ENCODE data around the gene TYMS.

The TYMS gene

DNA sequence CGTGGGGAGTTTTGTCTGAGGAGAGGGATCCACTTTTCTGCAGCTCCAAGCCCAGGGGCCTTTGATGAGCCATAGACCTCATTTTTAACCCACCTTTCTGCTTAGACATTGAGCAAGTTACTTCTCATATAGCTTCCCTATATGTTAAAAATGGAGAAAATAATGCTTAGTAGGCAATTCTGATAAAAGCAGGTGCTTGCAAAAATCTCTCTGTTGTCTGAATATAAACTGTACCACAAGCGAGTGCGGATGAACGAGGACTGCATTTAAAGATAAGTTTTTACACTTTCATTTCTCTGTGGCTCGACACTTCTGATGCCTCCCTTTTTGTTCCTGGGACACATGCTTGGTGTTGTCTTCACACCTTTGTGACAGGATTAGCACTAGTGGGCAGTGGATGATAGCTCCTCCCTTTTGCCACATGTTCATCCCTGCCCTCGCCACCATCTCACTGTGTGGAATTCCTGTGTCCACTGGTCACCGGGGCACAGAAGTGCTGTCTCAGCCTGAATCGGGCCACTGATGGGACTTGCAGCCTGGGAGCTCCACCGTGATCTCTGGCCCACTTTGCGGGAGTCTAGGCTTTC is 1.6 kb downstream of the TYMS start:
- Histone ChIP-seq H3K9me3 (ENCODE audit: control insufficient read depth in 5 of 5, low read length in 5 of 5) (no peaks in the 10 kb centered on the region), H3K36me3 (ENCODE audit: control insufficient read depth in 5 of 5, insufficient read depth in 5 of 5, low read length in 5 of 5) (no peaks in the 10 kb centered on the region), H3K4me1 (ENCODE audit: control insufficient read depth in 5 of 5, insufficient read depth in 5 of 5, low read length in 5 of 5) (peaks cover 0 to 21% (median 17%) of the 10 kb centered on the region in 5 donors), H3K4me3 (ENCODE audit: low read depth in 1 of 5, low read length in 5 of 5) (peak overlapping the region in 3 of 5 donors; percentile 79 to 89 (median 82)), H3K27ac (ENCODE audit: low read depth, low read length) (no peak overlapping the region), H3K9ac (ENCODE audit: low read length in 5 of 5) (peak overlapping the region in 1 of 5 donors; percentile 64), H3K27me3 (ENCODE audit: control insufficient read depth in 5 of 5, insufficient read depth in 4 of 5, low read length in 5 of 5) (peaks cover 0 to 12% (median 6%) of the 10 kb centered on the region in 5 donors)

DNA sequence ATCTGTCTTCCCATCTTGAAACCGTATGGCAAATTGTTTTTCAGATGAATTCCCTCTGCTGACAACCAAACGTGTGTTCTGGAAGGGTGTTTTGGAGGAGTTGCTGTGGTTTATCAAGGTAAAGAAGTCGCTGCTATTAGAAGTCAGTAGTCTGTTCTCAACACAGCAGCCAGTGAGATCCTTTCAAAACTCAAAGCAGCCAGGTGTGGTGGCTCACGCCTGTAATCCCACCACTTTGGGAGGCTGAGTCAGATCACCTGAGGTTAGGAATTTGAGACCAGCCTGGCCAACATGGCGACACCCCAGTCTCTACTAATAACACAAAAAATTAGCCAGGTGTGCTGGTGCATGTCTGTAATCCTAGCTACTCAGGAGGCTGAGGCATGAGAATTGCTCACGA is 2.1 kb downstream of the TYMS start:
- Histone ChIP-seq H3K27ac (ENCODE audit: low read depth, low read length) (no peak overlapping the region), H3K27me3 (ENCODE audit: control insufficient read depth in 5 of 5, insufficient read depth in 4 of 5, low read length in 5 of 5) (peaks cover 0 to 12% (median 4%) of the 10 kb centered on the region in 5 donors), H3K4me3 (ENCODE audit: low read depth in 1 of 5, low read length in 5 of 5) (no peak overlapping the region), H3K4me1 (ENCODE audit: control insufficient read depth in 5 of 5, insufficient read depth in 5 of 5, low read length in 5 of 5) (peaks cover 0 to 21% (median 17%) of the 10 kb centered on the region in 5 donors), H3K9me3 (ENCODE audit: control insufficient read depth in 5 of 5, low read length in 5 of 5) (no peaks in the 10 kb centered on the region), H3K9ac (ENCODE audit: low read length in 5 of 5) (no peak overlapping the region), H3K36me3 (ENCODE audit: control insufficient read depth in 5 of 5, insufficient read depth in 5 of 5, low read length in 5 of 5) (no peaks in the 10 kb centered on the region)

DNA sequence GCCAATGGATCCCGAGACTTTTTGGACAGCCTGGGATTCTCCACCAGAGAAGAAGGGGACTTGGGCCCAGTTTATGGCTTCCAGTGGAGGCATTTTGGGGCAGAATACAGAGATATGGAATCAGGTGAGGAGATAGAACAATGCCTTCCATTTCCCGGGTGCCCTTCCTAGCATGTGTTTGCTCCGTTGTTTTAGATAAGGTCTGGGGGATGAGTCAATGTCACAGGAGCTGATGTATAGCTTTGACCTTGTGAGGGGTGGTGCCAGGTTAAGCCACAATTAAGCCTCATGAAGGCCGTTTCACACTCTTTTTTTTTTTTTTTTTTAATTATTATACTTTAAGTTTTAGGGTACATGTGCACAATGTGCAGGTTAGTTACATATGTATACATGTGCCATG is 4.7 kb downstream of the TYMS start:
- Histone ChIP-seq H3K9me3 (ENCODE audit: control insufficient read depth in 5 of 5, low read length in 5 of 5) (no peaks in the 10 kb centered on the region), H3K4me1 (ENCODE audit: control insufficient read depth in 5 of 5, insufficient read depth in 5 of 5, low read length in 5 of 5) (peaks cover 0 to 17% (median 13%) of the 10 kb centered on the region in 5 donors), H3K27ac (ENCODE audit: low read depth, low read length) (no peak overlapping the region), H3K36me3 (ENCODE audit: control insufficient read depth in 5 of 5, insufficient read depth in 5 of 5, low read length in 5 of 5) (no peaks in the 10 kb centered on the region), H3K4me3 (ENCODE audit: low read depth in 1 of 5, low read length in 5 of 5) (no peak overlapping the region), H3K9ac (ENCODE audit: low read length in 5 of 5) (no peak overlapping the region), H3K27me3 (ENCODE audit: control insufficient read depth in 5 of 5, insufficient read depth in 4 of 5, low read length in 5 of 5) (peaks cover 0 to 9% (median 0%) of the 10 kb centered on the region in 5 donors)

DNA sequence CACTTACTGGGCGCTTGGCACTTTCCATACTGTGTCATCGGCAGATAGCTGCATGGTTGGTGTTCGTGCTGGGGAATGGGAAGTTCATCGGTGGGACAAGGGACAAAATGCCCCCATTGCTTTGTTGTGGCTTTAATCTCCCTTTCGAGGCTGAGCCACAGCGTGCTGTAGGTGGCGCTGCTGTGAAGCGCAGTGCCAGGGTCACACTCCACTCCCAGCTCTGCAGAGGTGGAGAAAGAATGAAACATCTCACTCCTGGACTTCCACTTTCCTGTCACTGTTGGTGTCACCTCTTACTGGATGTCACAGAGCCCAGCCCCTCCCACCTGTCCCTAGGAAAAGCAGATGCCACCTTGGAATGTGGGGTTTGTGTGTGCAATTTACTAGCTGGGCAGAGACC is 8.7 kb downstream of the TYMS start:
- Histone ChIP-seq H3K27ac (ENCODE audit: low read depth, low read length) (no peak overlapping the region), H3K9me3 (ENCODE audit: control insufficient read depth in 5 of 5, low read length in 5 of 5) (no peaks in the 10 kb centered on the region)

DNA sequence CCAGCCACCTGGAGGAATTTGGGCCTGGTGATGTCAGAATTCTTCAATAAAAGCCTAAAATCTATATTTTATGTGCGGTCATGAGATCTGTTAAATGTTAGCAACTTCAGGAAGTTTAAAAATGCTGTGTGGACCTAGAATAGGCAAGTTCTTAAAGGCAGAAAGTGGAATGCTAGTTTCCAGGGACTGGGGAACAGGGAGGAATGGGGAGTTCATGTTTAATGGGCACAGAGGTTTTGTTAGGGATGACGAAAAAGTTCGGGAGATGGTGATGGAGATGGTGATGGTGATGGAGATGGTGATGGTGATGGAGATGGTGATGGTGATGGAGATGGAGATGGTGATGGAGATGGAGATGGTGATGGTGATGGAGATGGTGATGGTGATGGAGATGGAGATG is 9.2 kb downstream of the TYMS start:
- H3K9ac ChIP-seq (ENCODE audit: low read length in 5 of 5) = no peak overlapping the region
- no peak overlapping the region for H3K27ac ChIP-seq (ENCODE audit: low read depth, low read length)
- H3K9me3 ChIP-seq (ENCODE audit: control insufficient read depth in 5 of 5, low read length in 5 of 5) = no peaks in the 10 kb centered on the region
- H3K4me1 ChIP-seq (ENCODE audit: control insufficient read depth in 5 of 5, insufficient read depth in 5 of 5, low read length in 5 of 5) = no peaks in the 10 kb centered on the region
- H3K36me3 ChIP-seq (ENCODE audit: control insufficient read depth in 5 of 5, insufficient read depth in 5 of 5, low read length in 5 of 5) = peaks cover 0 to 17% (median 13%) of the 10 kb centered on the region in 5 donors
- H3K27me3 ChIP-seq (ENCODE audit: control insufficient read depth in 5 of 5, insufficient read depth in 4 of 5, low read length in 5 of 5) = no peaks in the 10 kb centered on the region
- no peak overlapping the region for H3K4me3 ChIP-seq (ENCODE audit: low read depth in 1 of 5, low read length in 5 of 5)

More for the DNA sequence above, 8.7 kb downstream of the TYMS start:
- no peak overlapping the region for H3K9ac ChIP-seq (ENCODE audit: low read length in 5 of 5)
- no peaks in the 10 kb centered on the region for H3K27me3 ChIP-seq (ENCODE audit: control insufficient read depth in 5 of 5, insufficient read depth in 4 of 5, low read length in 5 of 5)
- H3K36me3 ChIP-seq (ENCODE audit: control insufficient read depth in 5 of 5, insufficient read depth in 5 of 5, low read length in 5 of 5) = peaks cover 0 to 13% (median 10%) of the 10 kb centered on the region in 5 donors
- H3K4me3 ChIP-seq (ENCODE audit: low read depth in 1 of 5, low read length in 5 of 5) = no peak overlapping the region
- H3K4me1 ChIP-seq (ENCODE audit: control insufficient read depth in 5 of 5, insufficient read depth in 5 of 5, low read length in 5 of 5) = no peaks in the 10 kb centered on the region

DNA sequence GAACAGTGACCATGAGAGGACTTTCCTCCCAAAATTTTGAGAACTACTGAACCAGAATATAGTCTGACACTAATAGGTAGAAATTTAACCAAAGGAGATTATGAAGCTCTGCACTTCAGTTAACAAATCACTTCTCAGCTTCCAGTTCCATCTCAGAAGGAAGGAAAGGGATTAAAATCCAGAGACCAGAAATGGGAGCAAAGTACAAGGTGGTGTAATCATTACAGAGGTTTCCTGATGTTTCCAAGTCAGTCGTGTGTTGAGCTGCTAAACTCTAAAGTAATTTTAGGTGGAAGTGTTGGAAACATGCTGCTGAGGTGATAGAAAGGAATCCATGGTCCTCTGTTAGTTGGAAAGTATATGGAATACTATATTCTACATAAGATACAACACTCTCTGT is 10.8 kb downstream of the TYMS start:
- H3K4me1 ChIP-seq (ENCODE audit: control insufficient read depth in 5 of 5, insufficient read depth in 5 of 5, low read length in 5 of 5) = no peaks in the 10 kb centered on the region
- H3K36me3 ChIP-seq (ENCODE audit: control insufficient read depth in 5 of 5, insufficient read depth in 5 of 5, low read length in 5 of 5) = peaks cover 13 to 29% (median 25%) of the 10 kb centered on the region in 5 donors
- no peaks in the 10 kb centered on the region for H3K27me3 ChIP-seq (ENCODE audit: control insufficient read depth in 5 of 5, insufficient read depth in 4 of 5, low read length in 5 of 5)
- no peaks in the 10 kb centered on the region for H3K9me3 ChIP-seq (ENCODE audit: control insufficient read depth in 5 of 5, low read length in 5 of 5)
- no peak overlapping the region for H3K4me3 ChIP-seq (ENCODE audit: low read depth in 1 of 5, low read length in 5 of 5)
- H3K9ac ChIP-seq (ENCODE audit: low read length in 5 of 5) = no peak overlapping the region
- no peak overlapping the region for H3K27ac ChIP-seq (ENCODE audit: low read depth, low read length)

DNA sequence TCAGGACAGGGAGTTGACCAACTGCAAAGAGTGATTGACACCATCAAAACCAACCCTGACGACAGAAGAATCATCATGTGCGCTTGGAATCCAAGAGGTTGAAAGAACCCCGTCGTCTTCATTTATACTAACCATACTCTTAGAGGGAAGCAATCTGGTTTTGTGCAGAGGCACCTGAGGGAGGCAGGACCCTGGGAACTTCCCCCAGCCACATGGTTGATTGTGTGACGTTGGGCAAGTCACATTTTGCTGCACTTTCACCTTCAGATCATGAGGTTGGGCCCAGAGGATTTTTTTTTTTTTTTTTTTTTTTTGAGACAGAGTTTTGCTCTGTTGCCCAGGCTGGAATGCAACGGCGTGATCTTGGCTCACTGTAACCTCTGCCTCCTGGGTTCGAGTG is 11.6 kb downstream of the TYMS start:
- no peak overlapping the region for H3K27ac ChIP-seq (ENCODE audit: low read depth, low read length)

DNA sequence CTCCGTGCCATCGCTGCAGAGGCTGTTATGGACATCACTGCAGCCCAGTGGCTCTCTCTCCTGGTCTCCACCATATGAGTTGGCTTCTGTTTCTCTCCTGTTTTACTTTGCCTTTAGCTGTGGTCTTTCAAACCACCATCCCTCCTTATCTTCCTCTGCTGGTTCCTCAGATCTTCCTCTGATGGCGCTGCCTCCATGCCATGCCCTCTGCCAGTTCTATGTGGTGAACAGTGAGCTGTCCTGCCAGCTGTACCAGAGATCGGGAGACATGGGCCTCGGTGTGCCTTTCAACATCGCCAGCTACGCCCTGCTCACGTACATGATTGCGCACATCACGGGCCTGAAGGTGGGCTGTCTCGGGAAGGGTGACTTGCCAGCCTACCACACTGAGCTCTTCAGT is 13.1 kb downstream of the TYMS start:
- Histone ChIP-seq H3K27ac (ENCODE audit: low read depth, low read length) (no peak overlapping the region), H3K27me3 (ENCODE audit: control insufficient read depth in 5 of 5, insufficient read depth in 4 of 5, low read length in 5 of 5) (no peaks in the 10 kb centered on the region), H3K4me3 (ENCODE audit: low read depth in 1 of 5, low read length in 5 of 5) (no peak overlapping the region), H3K4me1 (ENCODE audit: control insufficient read depth in 5 of 5, insufficient read depth in 5 of 5, low read length in 5 of 5) (peaks cover 0 to 5% (median 0%) of the 10 kb centered on the region in 5 donors), H3K9me3 (ENCODE audit: control insufficient read depth in 5 of 5, low read length in 5 of 5) (no peaks in the 10 kb centered on the region), H3K9ac (ENCODE audit: low read length in 5 of 5) (no peak overlapping the region), H3K36me3 (ENCODE audit: control insufficient read depth in 5 of 5, insufficient read depth in 5 of 5, low read length in 5 of 5) (peaks cover 21 to 44% (median 32%) of the 10 kb centered on the region in 5 donors)

More for the DNA sequence above, 11.6 kb downstream of the TYMS start:
- Histone ChIP-seq H3K9me3 (ENCODE audit: control insufficient read depth in 5 of 5, low read length in 5 of 5) (no peaks in the 10 kb centered on the region), H3K36me3 (ENCODE audit: control insufficient read depth in 5 of 5, insufficient read depth in 5 of 5, low read length in 5 of 5) (peaks cover 20 to 36% (median 28%) of the 10 kb centered on the region in 5 donors), H3K4me1 (ENCODE audit: control insufficient read depth in 5 of 5, insufficient read depth in 5 of 5, low read length in 5 of 5) (peaks cover 0 to 4% (median 0%) of the 10 kb centered on the region in 5 donors), H3K27me3 (ENCODE audit: control insufficient read depth in 5 of 5, insufficient read depth in 4 of 5, low read length in 5 of 5) (no peaks in the 10 kb centered on the region), H3K9ac (ENCODE audit: low read length in 5 of 5) (no peak overlapping the region), H3K4me3 (ENCODE audit: low read depth in 1 of 5, low read length in 5 of 5) (no peak overlapping the region)

DNA sequence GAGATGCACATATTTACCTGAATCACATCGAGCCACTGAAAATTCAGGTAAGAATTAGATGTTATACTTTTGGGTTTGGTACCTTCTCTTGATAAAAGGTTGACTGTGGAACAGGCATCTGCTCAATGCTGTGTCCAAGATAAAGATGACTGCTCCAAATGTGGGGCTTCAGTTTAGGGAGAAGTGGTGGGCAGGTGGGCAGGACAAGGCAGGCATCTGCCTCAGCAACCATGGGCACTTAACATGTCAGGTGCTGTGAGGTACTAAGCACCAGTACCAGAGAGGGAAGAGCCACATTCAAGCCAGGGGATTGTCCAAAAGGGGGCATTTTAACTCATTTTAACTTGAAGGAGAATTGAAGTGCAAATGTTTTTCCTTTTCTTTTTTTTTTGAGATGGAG is 14.0 kb downstream of the TYMS start:
- H3K27me3 ChIP-seq (ENCODE audit: control insufficient read depth in 5 of 5, insufficient read depth in 4 of 5, low read length in 5 of 5) = no peaks in the 10 kb centered on the region
- H3K9me3 ChIP-seq (ENCODE audit: control insufficient read depth in 5 of 5, low read length in 5 of 5) = no peaks in the 10 kb centered on the region
- peaks cover 21 to 52% (median 38%) of the 10 kb centered on the region in 5 donors for H3K36me3 ChIP-seq (ENCODE audit: control insufficient read depth in 5 of 5, insufficient read depth in 5 of 5, low read length in 5 of 5)
- no peak overlapping the region for H3K9ac ChIP-seq (ENCODE audit: low read length in 5 of 5)
- no peak overlapping the region for H3K4me3 ChIP-seq (ENCODE audit: low read depth in 1 of 5, low read length in 5 of 5)
- H3K27ac ChIP-seq (ENCODE audit: low read depth, low read length) = no peak overlapping the region
- H3K4me1 ChIP-seq (ENCODE audit: control insufficient read depth in 5 of 5, insufficient read depth in 5 of 5, low read length in 5 of 5) = peaks cover 0 to 5% (median 0%) of the 10 kb centered on the region in 5 donors

DNA sequence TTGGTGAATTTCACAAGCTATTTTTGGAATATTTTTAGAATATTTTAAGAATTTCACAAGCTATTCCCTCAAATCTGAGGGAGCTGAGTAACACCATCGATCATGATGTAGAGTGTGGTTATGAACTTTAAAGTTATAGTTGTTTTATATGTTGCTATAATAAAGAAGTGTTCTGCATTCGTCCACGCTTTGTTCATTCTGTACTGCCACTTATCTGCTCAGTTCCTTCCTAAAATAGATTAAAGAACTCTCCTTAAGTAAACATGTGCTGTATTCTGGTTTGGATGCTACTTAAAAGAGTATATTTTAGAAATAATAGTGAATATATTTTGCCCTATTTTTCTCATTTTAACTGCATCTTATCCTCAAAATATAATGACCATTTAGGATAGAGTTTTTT is 15.9 kb downstream of the TYMS start:
- peaks cover 0 to 5% (median 0%) of the 10 kb centered on the region in 5 donors for H3K4me1 ChIP-seq (ENCODE audit: control insufficient read depth in 5 of 5, insufficient read depth in 5 of 5, low read length in 5 of 5)
- peaks cover 28 to 68% (median 55%) of the 10 kb centered on the region in 5 donors for H3K36me3 ChIP-seq (ENCODE audit: control insufficient read depth in 5 of 5, insufficient read depth in 5 of 5, low read length in 5 of 5)
- no peak overlapping the region for H3K27ac ChIP-seq (ENCODE audit: low read depth, low read length)
- H3K9ac ChIP-seq (ENCODE audit: low read length in 5 of 5) = no peak overlapping the region
- no peaks in the 10 kb centered on the region for H3K9me3 ChIP-seq (ENCODE audit: control insufficient read depth in 5 of 5, low read length in 5 of 5)
- H3K4me3 ChIP-seq (ENCODE audit: low read depth in 1 of 5, low read length in 5 of 5) = no peak overlapping the region
- no peaks in the 10 kb centered on the region for H3K27me3 ChIP-seq (ENCODE audit: control insufficient read depth in 5 of 5, insufficient read depth in 4 of 5, low read length in 5 of 5)
